Progenitor cell of endocrine pancreas (in vitro differentiated cells): Measurements from ENCODE around the gene ASH1L. TPM values are rescaled to one million over a fixed set of nuclear protein-coding genes. Genes with fewer than 3 reads are reported as not detected.

Experiments used
- DNase-seq: peaks from one replicate; pipeline ENCODE4 v3.0.0; 2021; ENCODE audit warnings: low spot score; ENCODE audit not compliant: unreplicated experiment
- H3K27ac Mint-ChIP-seq: 2 replicates; pipeline ENCODE4 v1.8.0; 2021; ENCODE audit warnings: mild to moderate bottlenecking, moderate library complexity, mixed read lengths
- H3K27me3 Mint-ChIP-seq: 2 replicates; pipeline ENCODE4 v1.8.0; 2021; ENCODE audit warnings: mixed read lengths
- H3K36me3 Mint-ChIP-seq: 2 replicates; pipeline ENCODE4 v1.8.0; 2022; ENCODE audit warnings: mixed read lengths; ENCODE audit not compliant: insufficient read depth
- H3K4me1 Mint-ChIP-seq: 2 replicates; pipeline ENCODE4 v1.8.0; 2021; ENCODE audit warnings: low read depth, mixed read lengths
- H3K4me3 Mint-ChIP-seq: 2 replicates; pipeline ENCODE4 v1.8.0; 2021; ENCODE audit warnings: low read depth, mild to moderate bottlenecking, moderate library complexity, mixed read lengths
- H3K9me3 Mint-ChIP-seq: 2 replicates; pipeline ENCODE4 v1.8.0; 2021; ENCODE audit warnings: low read depth, mixed read lengths
- total RNA-seq: library from RNA; stranded (reverse); gene quantifications from 2 replicates; pipeline ENCODE4 v1.2.1, GENCODE V29; 2021
- TF ChIP-seq, protein P1 (sequence below): fragments of 200-600 bp; sonication (generic); IDR thresholded peaks from one replicate; pipeline ENCODE4 v1.5.0; 2021; ENCODE audit warnings: antibody characterized with exemption, mild to moderate bottlenecking; ENCODE audit not compliant: unreplicated experiment

Gene ASH1L
- total RNA-seq, 1 donor from 2014 or later, result 51.3 TPM

DNA sequence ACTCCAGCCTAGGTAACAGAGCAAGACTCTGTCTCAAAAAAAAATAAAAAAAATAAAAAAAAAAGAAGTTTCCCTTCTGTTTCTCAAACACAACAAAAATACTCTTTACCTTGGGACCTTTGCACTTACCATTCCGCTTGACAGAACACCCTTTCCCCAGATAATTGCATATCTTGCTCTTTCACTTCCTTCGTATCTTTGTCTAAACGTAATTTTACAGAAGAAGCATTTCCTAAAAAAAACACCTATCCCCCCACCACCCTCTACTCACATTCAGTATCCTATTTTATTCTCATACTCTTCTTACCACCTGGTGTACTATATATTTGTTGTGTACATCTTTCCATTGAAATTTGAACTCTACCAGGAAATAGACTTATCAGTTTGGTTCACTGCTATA, 32.7 kb downstream of the ASH1L start:
- H3K27ac Mint-ChIP-seq, result no peak overlapping the region
- no peak for DNase-seq
- TF ChIP-seq, protein P1, sequence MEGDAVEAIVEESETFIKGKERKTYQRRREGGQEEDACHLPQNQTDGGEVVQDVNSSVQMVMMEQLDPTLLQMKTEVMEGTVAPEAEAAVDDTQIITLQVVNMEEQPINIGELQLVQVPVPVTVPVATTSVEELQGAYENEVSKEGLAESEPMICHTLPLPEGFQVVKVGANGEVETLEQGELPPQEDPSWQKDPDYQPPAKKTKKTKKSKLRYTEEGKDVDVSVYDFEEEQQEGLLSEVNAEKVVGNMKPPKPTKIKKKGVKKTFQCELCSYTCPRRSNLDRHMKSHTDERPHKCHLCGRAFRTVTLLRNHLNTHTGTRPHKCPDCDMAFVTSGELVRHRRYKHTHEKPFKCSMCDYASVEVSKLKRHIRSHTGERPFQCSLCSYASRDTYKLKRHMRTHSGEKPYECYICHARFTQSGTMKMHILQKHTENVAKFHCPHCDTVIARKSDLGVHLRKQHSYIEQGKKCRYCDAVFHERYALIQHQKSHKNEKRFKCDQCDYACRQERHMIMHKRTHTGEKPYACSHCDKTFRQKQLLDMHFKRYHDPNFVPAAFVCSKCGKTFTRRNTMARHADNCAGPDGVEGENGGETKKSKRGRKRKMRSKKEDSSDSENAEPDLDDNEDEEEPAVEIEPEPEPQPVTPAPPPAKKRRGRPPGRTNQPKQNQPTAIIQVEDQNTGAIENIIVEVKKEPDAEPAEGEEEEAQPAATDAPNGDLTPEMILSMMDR, result no peak
- H3K27me3 Mint-ChIP-seq, result no peaks in the 10 kb centered on the region
- peaks cover 8% of the 10 kb centered on the region for H3K4me1 Mint-ChIP-seq
- no peaks in the 10 kb centered on the region for H3K9me3 Mint-ChIP-seq
- no peak overlapping the region for H3K4me3 Mint-ChIP-seq
- H3K36me3 Mint-ChIP-seq, result peaks cover 5% of the 10 kb centered on the region

GRCh38 chr1:155529109-155529508, 33.5 kb downstream of the ASH1L start:
- Mint-ChIP-seq H3K27ac (peak overlapping the region; percentile 86), H3K9me3 (no peaks in the 10 kb centered on the region), H3K4me3 (no peak overlapping the region), H3K4me1 (peaks cover 8% of the 10 kb centered on the region), H3K27me3 (no peaks in the 10 kb centered on the region), H3K36me3 (peaks cover 5% of the 10 kb centered on the region)
- TF ChIP-seq, protein P1, result no peak
- no peak for DNase-seq

GRCh38 chr1:155527677-155528076, 34.9 kb downstream of the ASH1L start:
- DNase-seq, result no peak
- no peak overlapping the region for H3K4me3 Mint-ChIP-seq
- no peaks in the 10 kb centered on the region for H3K9me3 Mint-ChIP-seq

GRCh38 chr1:155526356-155526755, 36.2 kb downstream of the ASH1L start:
- no peak for DNase-seq
- Mint-ChIP-seq H3K36me3 (peaks cover 3% of the 10 kb centered on the region), H3K9me3 (no peaks in the 10 kb centered on the region), H3K27me3 (no peaks in the 10 kb centered on the region), H3K4me1 (peaks cover 5% of the 10 kb centered on the region), H3K4me3 (no peak overlapping the region), H3K27ac (no peak overlapping the region)
- TF ChIP-seq, protein P1, result no peak

More at GRCh38 chr1:155527677-155528076, 34.9 kb downstream of the ASH1L start:
- peaks cover 8% of the 10 kb centered on the region for H3K4me1 Mint-ChIP-seq
- H3K27me3 Mint-ChIP-seq, result no peaks in the 10 kb centered on the region
- TF ChIP-seq, protein P1, result no peak
- no peak overlapping the region for H3K27ac Mint-ChIP-seq
- H3K36me3 Mint-ChIP-seq, result peaks cover 3% of the 10 kb centered on the region

GRCh38 chr1:155522069-155522468, 40.5 kb downstream of the ASH1L start:
- Mint-ChIP-seq H3K9me3 (no peaks in the 10 kb centered on the region), H3K27ac (no peak overlapping the region), H3K27me3 (no peaks in the 10 kb centered on the region), H3K36me3 (peaks cover 11% of the 10 kb centered on the region), H3K4me3 (no peak overlapping the region), H3K4me1 (no peaks in the 10 kb centered on the region)
- DNase-seq, result no peak
- TF ChIP-seq, protein P1, result no peak
